Measurements from ENCODE around the gene OTOP2.
"Not testable (repeated sequence)": the region's sequence is repeated elsewhere in the genome, so short reads cannot be mapped to it uniquely, and the experiment has no call there.

OTOP2 gene

DNA sequence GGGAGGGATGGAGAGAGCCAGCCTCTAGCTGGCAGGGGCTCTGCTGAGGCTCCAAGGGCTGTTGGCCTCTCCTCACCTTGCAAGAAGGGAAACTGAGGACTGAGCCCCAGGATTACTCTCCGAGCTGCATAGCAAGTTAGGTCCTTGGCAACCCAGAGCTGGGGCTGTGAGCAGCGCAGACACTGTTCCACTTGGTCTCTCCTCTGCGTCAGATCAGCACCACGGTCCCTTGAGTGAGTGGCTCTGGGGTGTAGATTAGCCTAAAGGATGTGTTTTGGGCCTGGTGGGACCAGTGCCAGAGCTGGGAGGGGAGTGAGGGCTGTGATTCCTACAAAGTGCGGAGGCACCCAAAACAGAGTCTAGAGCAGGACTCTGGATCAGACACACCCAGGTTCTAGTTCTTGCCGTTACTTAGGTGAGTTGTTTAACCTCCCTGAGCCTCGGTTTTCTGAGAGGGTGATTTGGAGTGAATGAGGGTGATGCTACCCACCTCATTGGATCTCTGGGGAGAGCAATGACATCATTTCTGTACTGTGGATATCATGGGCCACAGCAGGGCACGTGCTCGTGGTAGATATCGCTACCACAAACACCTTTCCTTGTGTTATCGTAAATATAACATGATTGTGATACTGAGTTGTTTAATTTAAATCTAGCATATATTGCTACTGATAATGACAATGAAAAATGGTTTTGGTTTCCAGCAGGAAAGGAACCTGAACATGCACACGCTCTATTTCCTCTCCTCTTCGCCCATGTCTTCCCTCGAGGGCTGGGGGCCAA, 22.5 kb upstream of the OTOP2 start:
- no peak for DNase-seq (ENCODE audit: low spot score)

DNA sequence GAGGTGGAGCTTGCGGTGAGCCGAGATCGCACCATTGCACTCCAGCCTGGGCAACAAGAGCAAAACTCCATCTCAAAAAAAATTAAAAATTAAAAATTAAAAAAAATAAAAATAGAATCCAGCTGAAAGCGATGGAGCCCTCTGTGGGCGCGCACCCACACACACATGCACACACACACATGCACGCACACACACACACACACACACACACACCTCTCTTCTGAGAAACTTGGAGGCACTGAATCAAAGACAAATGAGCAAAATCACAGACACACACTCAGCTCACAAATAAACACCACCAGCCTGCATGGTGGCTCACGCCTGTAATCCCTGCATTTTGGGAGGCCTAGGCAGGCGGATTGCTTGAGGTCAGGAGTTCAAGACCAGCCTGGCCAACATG, 21.0 kb upstream of the OTOP2 start:
- no peak for DNase-seq (ENCODE audit: low spot score)

DNA sequence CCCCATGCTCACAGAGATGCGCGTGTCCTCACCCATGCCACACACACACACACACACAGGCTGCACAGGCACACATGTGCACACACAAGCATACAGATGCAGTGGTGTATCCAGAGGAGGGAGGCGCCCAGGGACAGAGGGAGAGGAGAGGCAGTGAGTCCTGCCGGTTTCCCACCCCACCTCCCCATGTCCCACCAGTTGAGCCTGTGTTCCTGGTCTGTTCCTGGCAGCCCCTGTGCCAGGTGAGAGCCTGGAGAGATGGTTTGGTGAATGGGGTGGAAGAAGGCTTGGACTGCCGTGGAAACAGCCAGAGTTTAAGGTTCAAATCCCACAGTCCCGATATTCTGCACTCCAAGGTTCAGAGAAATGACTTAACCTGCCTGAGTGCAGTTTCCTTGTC, 20.4 kb upstream of the OTOP2 start:
- DNase-seq (ENCODE audit: low spot score), result no peak

DNA sequence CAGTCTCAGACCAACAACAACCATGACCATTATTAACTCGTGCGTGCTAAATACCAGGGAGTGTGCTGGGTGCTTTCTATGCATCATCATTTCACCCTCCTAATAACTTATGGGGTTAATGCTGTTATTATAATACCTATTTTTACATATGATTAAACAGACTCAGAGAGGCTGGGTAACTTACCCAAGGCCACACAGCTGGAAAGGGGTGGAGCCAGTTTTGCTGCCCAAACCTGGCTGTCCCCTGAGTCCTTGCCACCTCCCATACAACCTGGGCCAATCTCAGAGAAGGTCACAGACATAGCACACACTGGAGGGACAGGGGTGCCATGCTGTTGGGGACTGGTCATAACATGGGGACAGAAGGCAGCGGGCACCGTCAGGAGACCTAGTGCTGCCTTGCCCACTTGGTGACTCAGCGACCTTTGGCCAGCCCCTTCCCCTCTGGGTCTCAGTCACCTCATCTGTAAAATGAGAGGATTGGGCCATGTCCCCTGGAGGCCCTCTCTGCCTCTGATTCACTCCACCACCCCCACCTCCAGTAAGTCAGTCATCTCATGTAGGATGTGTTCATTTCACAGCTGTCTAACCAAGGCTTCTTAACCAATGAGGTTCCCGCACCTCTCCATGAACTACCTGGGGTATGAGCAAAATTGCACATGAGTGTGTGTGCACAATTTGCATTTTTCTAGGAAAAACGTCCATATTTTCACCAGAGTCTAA, 19.2 kb upstream of the OTOP2 start:
- no peak for DNase-seq (ENCODE audit: low spot score)

DNA sequence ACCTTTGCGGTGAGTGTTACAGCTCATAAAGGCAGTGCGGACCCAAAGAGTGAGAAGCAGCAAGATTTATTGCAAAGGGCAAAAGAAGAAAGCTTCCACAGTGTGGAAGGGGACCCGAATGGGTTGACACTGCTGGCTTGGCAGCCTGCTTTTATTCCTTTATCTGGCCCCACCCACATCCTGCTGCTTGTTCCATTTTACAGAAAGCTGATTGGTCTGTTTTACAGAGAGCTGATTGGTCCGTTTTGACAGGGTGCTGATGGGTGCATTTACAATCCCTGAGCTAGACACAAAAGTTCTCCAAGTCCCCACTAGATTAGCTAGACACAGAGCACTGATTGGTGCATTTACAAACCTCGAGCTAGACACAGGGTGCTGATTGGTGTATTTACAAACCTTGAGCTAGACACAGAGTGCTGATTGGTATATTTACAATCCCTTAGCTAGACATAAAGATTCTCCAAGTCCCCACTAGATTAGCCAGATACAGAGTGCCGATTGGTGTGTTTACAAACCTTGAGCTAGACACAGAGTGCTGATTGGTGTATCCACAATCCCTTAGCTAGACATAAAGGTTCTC, 17.8 kb upstream of the OTOP2 start:
- not testable (repeated sequence) for DNase-seq (ENCODE audit: low spot score)

DNA sequence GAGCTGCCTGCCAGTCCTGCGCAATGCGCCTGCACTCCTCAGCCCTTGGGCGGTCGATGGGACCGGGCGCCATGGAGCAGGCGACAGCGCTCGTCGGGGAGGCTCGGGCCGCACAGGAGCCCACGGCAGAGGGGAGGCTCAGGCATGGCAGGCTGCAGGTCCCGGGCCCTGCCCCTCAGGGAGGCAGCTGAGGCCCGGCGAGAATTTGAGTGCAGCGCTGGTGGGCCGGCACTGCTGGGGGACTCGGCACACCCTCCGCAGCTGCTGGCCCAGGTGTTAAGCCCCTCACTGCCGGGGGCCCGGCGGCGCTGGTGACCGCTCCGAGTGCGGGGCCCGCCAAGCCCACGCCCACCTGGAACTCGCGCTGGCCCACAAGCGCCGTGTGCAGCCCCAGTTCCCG, 17.1 kb upstream of the OTOP2 start:
- no peak for DNase-seq (ENCODE audit: low spot score)

DNA sequence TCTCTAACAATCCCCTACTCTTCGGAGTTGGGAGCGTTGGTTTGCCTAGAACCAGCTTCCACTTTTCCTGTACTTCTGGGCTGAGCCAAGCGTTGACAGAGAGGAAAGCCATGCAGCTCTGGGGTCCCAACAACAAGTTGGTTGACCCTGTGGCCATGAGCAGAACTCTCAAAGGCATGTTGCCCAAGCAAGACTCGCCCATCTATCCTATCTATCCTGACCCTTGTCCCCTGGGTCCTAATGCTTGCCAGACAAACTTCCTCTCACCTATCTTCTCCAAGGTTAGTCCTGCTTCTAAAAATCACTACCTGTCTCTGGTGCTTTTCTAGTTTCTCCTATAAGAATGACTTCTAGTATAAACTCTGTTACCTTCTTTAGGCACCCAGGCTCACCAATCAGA, 15.0 kb upstream of the OTOP2 start:
- DNase-seq (ENCODE audit: low spot score), result not testable (repeated sequence)

DNA sequence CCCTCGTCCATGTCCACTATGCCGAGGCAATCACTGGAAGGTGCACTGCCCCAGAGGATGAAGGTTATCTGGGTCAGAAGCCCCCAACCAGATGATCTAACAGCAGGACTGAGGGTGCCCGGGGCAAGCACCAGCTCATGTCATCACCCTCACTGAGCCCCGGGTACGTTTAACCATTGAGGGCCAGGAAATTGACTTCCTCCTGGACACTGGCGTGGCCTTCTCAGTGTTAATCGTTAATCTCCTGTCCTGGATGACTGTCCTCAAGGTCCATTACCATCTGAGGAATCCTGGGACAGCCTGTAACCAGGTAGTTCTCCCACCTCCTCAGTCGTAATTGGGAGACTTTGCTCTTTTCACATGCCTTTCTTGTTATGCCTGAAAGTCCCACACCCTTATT, 12.7 kb upstream of the OTOP2 start:
- not testable (repeated sequence) for DNase-seq (ENCODE audit: low spot score)

DNA sequence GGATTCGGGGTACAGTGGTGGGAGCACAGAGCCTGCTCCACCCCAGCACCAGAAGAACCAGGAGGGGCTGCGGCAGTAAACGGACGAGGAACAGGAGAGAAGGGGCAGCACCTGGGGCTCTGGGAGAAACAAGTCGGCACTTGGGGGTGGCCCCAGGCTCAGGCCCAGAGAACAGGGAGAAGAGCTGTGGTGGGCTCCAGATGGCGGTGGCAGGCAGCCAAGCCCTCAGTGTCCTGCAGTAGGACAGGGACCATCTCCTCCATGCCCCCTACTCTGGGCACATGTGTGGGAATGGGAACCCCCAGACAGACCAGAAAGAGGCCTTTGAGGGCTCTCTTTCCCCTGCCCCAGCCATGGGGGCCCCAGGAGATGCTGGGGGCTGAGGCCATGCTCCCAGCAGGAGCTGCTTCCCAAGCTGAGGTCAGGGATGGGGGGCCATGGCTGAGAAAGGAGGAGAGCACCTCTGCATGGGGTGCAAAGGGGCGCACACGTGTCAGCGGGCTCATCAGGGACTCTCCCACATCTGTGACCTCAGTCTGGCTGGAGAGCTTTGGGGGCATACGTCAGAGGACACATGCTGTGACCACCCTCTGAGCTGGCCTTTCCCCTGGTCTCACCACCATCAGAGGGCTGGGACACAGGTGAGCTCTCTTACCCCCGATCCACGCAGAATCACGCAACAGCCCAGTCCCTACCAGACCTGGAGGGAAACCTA, 7.8 kb upstream of the OTOP2 start:
- DNase-seq (ENCODE audit: low spot score), result no peak

DNA sequence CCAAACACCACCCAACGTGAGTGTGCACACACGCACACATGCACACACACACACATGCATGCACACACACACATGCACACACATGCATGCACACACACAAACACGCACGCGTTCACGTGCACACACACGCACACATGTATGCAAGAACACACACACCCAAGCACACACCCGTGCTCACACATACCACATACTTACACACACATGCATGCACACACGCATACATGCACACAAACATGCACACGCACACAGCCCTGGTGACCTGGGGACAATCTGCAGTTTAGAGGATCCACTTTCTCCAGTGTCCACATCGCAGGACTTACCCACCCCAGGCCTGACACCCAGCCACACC, 7.2 kb upstream of the OTOP2 start:
- DNase-seq (ENCODE audit: low spot score), result no peak

DNA sequence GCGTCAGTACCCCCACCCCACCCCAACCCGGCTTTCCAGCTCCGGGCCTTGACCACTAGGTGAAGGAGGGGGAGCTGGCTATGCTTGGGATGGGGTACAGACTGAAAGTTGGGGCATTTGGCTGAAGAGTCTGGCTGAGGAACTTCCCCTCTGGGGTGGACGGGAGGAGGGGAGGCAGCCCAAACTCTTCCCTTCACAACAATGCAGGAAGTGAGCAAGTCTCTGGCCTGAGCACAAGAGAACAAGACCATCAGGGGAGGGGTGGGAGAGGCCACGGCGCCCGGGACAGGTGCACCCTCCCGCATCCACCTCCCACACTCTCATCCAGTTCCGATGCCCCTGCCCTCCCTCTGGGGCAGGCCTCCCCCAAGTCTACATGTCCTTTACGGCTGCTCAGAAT, 6.6 kb upstream of the OTOP2 start:
- DNase-seq (ENCODE audit: low spot score), result no peak

DNA sequence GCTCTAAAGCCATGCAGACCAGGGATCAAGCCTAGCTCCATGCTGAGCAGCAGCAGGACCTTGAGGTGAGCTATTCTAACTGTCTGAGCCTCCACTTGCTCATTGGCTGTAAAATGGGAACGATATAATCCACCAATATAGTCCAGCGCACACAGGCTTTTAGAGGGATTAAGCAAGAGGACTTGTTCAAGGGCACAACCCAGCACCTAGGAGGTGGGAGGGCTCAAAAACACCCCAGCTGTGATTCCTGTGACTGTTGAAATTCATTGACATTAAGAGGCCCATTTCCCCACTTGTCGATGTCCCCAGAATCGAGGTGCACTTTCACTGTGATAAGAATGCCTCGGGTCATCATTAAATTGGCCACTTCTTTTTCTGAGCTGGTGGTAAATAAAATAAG, 5.2 kb upstream of the OTOP2 start:
- no peak for DNase-seq (ENCODE audit: low spot score)

DNA sequence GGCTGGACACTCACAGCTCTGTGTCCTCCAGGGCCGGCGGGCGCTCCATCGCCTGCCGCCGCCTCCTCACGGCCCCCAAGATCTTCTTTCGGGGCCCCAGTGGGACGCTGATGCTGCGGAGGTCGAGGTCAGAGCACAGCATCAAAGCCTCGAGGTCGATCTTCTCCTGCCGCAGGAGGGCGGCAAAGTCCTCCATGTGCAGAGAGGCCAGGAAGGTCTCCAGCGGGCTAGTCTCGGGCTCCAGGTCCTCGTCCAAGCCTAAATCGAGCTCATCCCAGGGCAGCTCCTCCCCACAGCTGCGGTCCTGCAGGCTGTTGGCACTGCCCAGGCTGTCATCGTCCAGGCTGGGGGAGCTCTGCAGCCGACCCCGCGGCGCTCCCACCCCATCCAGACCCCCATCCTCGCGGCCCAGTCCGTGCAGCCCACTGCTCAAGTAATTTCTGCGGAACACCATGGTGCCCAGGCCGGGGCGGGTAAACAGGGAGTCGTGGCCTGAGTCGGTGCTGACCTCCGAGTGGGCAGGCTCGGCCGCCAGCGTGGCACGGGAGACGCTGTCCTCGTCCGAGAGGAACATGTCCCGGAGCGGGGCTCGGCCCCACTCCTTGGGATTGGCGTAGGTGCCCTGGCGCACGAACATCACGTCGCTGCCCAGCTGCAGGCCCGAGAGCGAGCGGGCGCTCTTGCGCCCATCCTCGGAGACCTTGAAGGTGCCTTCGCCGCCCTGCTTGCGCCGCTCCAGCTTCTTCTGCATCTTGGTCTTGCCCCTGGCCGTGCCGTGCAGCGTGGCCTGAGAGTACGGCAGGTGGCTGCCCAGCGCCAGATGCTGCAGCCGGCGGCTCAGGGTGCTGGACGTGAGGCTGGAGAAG, 4.4 kb upstream of the OTOP2 start:
- no peak for DNase-seq (ENCODE audit: low spot score)

DNA sequence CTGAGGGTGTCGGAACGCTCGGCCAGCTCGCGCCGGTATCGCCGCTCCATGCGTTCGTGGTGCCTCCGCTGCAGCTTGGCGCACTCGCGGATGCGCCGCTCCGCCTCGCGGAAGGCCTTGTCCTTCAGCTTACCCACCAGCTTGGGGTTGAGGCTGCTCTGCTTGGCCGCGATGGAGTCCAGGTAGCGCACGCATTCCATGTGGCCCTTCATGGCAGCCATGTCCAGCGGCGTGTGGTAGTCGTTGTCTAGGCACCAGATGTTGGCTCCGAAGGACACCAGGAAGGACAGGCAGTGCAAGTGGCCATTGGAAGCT, 3.8 kb upstream of the OTOP2 start:
- no peak for DNase-seq (ENCODE audit: low spot score)

DNA sequence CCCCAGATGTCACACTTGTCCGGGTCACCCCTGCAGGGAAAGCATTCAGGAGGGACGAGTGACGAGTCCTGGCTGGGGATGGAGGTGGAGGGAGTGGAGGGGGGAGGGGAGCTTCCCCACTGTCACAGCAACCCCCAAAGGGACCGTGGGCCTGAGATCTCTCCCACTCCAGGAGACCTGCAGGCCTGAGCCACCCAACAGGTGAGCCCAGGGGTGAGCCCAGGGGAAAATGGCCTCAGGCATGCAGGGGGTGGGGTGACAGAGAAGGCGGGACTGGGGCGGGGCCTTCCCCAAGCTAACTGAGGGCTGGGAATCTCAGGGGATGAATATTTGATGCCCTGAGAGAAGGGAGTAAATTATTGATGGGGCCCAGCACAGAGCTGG, 3.4 kb upstream of the OTOP2 start:
- no peak for DNase-seq (ENCODE audit: low spot score)

DNA sequence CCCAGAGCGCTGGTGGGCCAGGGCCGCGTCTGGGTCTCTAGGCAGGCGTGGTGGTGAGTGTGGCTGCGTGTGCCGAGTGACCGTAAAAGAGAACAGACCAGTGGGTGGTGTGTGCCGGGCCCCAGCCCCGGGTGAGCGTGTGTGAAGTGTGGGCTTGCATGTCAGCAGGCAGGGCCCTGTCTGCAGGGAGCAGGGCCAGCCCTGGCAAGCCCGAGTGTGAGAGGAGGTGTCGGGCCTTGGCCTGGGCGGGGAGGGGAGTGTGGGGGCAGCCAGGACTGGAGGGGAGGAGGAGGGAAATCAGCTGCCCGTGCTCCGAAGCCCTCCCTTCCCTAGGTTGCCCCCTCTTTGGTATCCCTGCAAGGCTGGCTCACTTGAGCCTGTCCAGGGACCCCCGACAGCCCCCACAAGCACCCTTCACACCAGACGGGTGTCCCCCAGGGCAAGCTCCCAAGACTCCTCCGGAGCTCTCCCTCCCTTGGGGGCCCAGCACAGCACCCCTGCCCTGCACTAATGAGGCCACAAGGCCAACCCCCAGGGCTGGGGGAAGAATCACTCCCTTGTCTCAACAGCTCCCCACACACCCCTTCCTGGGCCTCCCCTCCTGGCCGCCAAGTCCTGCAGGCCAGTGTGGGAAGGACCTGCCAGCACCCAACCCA, 2.9 kb upstream of the OTOP2 start:
- no peak for DNase-seq (ENCODE audit: low spot score)

DNA sequence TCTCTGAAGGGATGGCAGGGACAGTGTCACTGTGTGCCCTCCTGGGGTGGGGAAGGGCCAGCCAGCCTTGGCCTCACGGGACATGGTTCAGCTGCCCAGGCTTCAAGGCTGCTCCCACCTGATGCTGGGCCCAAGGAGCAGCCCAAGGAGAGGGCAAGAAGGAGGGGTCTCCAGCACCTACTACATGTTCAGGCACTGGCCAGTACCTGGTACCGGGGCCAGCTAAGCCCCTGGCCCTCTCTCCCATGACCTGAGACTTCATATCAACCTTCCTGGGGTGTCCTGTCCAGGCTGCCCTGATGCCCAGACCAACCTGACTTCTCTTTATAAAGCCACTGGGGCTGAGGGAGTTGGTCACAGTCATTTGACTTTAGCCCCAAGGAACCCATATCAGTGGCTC, 2.3 kb upstream of the OTOP2 start:
- no peak for DNase-seq (ENCODE audit: low spot score)

DNA sequence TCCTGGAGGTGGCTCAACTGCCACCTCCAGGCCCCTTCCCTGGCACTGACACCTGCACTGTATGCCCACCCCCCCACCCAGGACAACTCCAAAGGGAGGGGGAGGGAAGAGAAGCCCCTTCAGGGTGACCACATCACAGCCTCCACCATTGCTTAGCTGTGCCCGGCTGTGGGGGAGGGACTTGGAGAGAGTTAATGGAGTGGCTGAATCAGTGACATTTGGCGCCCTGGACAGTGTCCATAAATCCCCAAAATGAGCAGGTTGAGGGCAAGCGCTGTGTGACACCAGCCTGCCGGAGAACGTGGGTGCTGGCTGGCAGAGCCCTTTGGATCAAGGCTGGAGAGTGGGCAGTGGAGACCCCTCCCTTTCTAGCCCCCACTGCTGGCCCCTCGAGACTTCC, 1.9 kb upstream of the OTOP2 start:
- no peak for DNase-seq (ENCODE audit: low spot score)

DNA sequence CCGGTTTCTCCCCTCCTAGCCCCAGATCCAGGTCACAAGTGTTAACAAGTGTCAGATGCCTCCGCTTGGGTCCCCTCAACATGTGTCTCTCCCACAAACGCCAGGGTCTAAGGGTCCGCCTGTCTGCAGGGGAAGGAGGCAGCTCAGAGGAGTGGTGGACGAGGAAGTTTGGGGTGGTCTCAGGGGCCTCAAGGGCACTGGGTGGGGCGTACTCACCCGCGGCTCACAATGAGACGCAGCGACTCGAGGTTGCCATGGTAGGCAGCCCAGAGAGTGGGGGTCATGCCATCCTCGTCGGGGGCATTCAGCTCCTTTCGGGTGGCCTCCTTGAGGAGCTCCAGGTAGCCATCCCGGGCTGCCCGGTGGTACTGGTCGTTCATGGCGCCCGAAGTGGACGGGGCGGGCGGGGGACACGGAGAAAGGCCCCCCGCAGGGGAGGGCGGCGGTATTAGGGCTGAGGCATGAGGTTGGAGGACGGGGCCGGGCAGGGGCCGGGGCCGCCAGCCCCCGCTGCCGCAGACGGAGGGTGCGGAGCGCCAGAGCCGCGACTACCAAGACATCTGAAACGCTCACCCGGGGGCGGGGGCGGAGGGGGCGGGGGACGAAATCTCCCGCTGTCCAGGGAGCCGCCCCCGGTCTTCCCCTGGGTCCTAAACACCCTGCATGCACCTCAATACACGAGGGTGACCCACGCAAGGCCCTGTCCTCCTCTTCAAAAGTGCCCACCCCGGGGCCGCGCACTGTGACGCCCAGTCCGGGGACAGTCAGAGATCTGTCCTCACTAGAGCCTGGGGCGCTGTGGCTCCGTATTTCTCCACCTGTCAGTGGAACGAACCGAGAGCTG, 1.2 kb upstream of the OTOP2 start, which contains the start of gene USH1G:
Gene USH1G, minus strand, starts transcription at position 562 of the 844 bp plus-strand sequence. Its CDS starts 182 bp downstream, at position 380.
- DNase-seq (ENCODE audit: low spot score), result no peak

DNA sequence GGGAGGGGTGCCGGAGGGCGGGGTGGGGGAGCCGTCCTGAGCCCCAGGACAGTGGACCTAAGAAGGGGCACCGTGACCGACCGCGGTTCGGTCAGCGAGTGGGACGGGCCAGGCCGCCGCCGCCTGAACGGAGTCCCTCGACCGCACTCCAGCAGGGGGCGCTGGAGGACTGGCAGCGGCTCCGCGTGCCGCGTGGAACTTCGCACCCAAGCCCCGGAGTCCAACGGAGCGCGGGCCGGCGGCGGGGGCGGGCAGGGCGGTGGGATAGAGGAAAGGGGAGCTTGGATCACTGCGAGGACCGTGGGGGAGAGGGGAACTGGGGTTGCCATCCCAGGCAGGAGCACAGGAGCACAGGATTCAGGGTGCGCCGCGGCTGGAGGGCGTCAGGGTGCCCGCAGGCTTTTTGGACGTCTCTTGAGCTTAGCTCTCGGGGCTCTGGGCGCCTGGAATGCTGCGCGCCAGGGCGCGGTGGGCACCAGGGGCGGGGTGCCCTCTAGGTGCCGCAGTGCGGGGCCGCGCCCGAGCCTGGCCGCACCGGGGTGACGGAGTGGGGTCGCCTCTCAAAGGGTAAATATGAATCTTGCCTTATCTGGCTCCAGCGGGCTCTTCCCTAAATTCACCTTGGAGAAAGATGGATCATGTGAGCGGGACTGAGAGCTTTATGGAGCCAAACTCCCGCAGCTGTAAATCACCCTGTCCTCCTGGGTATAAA, 379 bp upstream of the OTOP2 start:
- DNase-seq (ENCODE audit: low spot score), result peak; percentile 56

Measured in hematopoietic multipotent progenitor cell treated with erythropoietin and hydrocortisone succinate and interleukin-3 and kit ligand, for 17 days (in vitro differentiated cells).